ENCODE measurements around the gene GNG12.

GNG12 gene

GRCh38 chr1:67832737-67833601 is at the start of gene GNG12:
TSS of gene GNG12 (minus strand) at chr1:67833467. CDS start at chr1:67707686, 125,781 bp downstream.
- peak; percentile 82 for ATAC-seq
- TF ChIP-seq SNAI2 (CRISPR knock-in tag; IDR thresholded peaks at IDR 0.05) (no peak), ZNF565 (CRISPR knock-in tag; conservative IDR thresholded peaks at IDR 0.05; ENCODE audit: low read depth) (no peak), PATZ1 (CRISPR knock-in tag; IDR thresholded peaks at IDR 0.05; ENCODE audit: borderline replicate concordance) (peak; percentile 71; the same call in 1 of the 2 replicates)

GRCh38 chr1:67882196-67882958 is 49.1 kb upstream of the GNG12 start:
- TF ChIP-seq ESRRG (CRISPR knock-in tag; IDR thresholded peaks at IDR 0.05) (no peak), ZNF8 (CRISPR knock-in tag; IDR thresholded peaks at IDR 0.05) (no peak), CSDC2 (CRISPR knock-in tag; IDR thresholded peaks at IDR 0.05) (no peak), PPARA (CRISPR knock-in tag; IDR thresholded peaks at IDR 0.05; ENCODE audit: borderline replicate concordance) (no peak), SNAI2 (CRISPR knock-in tag; IDR thresholded peaks at IDR 0.05) (no peak), ZNF565 (CRISPR knock-in tag; conservative IDR thresholded peaks at IDR 0.05; ENCODE audit: low read depth) (no peak), GLIS3 (CRISPR knock-in tag; IDR thresholded peaks at IDR 0.05) (no peak), RARB (CRISPR knock-in tag; IDR thresholded peaks at IDR 0.05) (no peak)
- TF ChIP-seq, protein P1, sequence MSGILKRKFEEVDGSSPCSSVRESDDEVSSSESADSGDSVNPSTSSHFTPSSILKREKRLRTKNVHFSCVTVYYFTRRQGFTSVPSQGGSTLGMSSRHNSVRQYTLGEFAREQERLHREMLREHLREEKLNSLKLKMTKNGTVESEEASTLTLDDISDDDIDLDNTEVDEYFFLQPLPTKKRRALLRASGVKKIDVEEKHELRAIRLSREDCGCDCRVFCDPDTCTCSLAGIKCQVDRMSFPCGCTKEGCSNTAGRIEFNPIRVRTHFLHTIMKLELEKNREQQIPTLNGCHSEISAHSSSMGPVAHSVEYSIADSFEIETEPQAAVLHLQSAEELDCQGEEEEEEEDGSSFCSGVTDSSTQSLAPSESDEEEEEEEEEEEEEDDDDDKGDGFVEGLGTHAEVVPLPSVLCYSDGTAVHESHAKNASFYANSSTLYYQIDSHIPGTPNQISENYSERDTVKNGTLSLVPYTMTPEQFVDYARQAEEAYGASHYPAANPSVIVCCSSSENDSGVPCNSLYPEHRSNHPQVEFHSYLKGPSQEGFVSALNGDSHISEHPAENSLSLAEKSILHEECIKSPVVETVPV (CRISPR knock-in tag; IDR thresholded peaks at IDR 0.05): no peak
- ATAC-seq: no peak

- TF ChIP-seq ZNF565 (CRISPR knock-in tag; conservative IDR thresholded peaks at IDR 0.05; ENCODE audit: low read depth): no peak
- TF ChIP-seq ISL1 (CRISPR knock-in tag; IDR thresholded peaks at IDR 0.05): 0 out of 2 replicates have a peak, but pooled peaks have one; percentile 36
- ATAC-seq: peak; percentile 80
These were observed 46.9 kb upstream of the GNG12 start for GRCh38 chr1:67880056-67880601.

DNA sequence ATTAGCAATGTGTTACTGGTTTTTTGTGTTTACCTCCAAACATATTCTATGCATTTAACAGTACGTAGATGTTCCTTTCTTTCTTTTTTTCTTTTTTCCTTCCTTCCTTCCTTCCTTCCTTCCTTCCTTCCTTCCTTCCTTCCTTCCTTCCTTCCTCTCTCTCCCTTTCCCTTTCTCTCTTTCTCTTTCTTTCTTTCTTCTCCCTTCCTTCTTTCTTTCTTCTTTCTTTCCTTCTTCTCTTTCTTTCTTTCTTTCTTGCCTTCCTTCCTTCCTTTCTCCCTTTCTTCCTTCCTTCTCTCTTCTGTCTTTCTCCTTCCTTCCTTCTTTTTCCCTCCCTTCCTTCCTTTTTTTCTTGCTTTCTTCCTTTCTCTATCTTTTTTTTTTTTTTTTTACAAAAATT is 46.2 kb upstream of the GNG12 start:
- ATAC-seq: no peak
- TF ChIP-seq RARB (CRISPR knock-in tag; IDR thresholded peaks at IDR 0.05) (no peak), TOX (CRISPR knock-in tag; IDR thresholded peaks at IDR 0.05; ENCODE audit: borderline replicate concordance) (no peak), TSHZ2 (CRISPR knock-in tag; IDR thresholded peaks at IDR 0.05) (no peak), PATZ1 (CRISPR knock-in tag; IDR thresholded peaks at IDR 0.05; ENCODE audit: borderline replicate concordance) (no peak), SNAI2 (CRISPR knock-in tag; IDR thresholded peaks at IDR 0.05) (no peak), CSDC2 (CRISPR knock-in tag; IDR thresholded peaks at IDR 0.05) (no peak), ZFP30 (CRISPR knock-in tag; IDR thresholded peaks at IDR 0.05) (no peak), TCF4 (CRISPR knock-in tag; IDR thresholded peaks at IDR 0.05; ENCODE audit: borderline replicate concordance) (no peak), GLIS3 (CRISPR knock-in tag; IDR thresholded peaks at IDR 0.05) (no peak)
- TF ChIP-seq, protein P1 (CRISPR knock-in tag; IDR thresholded peaks at IDR 0.05): no peak
- TF ChIP-seq, protein P2, sequence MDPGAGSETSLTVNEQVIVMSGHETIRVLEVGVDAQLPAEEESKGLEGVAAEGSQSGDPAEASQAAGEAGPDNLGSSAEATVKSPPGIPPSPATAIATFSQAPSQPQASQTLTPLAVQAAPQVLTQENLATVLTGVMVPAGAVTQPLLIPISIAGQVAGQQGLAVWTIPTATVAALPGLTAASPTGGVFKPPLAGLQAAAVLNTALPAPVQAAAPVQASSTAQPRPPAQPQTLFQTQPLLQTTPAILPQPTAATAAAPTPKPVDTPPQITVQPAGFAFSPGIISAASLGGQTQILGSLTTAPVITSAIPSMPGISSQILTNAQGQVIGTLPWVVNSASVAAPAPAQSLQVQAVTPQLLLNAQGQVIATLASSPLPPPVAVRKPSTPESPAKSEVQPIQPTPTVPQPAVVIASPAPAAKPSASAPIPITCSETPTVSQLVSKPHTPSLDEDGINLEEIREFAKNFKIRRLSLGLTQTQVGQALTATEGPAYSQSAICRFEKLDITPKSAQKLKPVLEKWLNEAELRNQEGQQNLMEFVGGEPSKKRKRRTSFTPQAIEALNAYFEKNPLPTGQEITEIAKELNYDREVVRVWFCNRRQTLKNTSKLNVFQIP (CRISPR knock-in tag; IDR thresholded peaks at IDR 0.05; ENCODE audit: borderline replicate concordance, low read depth): no peak
